ENCODE results near the gene GAGE12G. TPM values are rescaled to one million over a fixed set of nuclear protein-coding genes. Genes with fewer than 3 reads are reported as not detected.

The GAGE12G gene
- total RNA-seq, 2 donors from 2014 or later = not detected

DNA sequence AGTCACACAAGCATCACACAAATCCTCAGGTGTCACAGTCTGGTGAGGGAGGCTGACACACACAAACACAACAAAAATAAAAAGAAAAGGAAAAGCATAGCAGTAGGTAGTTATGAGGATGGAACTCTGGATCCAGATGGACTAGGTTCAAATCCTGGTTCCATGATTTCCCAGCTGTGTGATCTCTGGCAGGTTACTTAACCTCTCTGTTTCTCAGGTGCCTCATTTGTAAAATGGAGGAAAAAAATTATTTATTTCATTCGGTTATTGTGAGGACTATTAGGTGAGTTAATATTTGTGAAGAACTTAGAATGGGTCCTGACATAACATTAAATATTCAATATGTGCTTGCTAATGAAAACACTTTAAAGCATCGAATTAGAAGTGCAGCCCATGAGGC is 48.4 kb downstream of the GAGE12G start:
- Mint-ChIP-seq H3K27ac (no peak overlapping the region), H3K27me3 (no peaks in the 10 kb centered on the region), H3K36me3 (ENCODE audit: low read depth) (peaks cover 3% of the 10 kb centered on the region), H3K4me3 (no peak overlapping the region), H3K4me1 (no peaks in the 10 kb centered on the region)
- H3K9me3 ChIP-seq (ENCODE audit: control insufficient read depth, low read length, poor library complexity, severe bottlenecking) = no peaks in the 10 kb centered on the region
- no peak for ATAC-seq
- DNase-seq = no peak

Other genes starting within 250 kb of the GAGE12G start
- gene GAGE12J, start 248.4 kb upstream of the GAGE12G start, total RNA-seq = not detected
- gene GAGE13, start 238.8 kb upstream of the GAGE12G start, total RNA-seq = not detected
- gene GAGE12C, start 38.2 kb upstream of the GAGE12G start, total RNA-seq = not detected
- gene GAGE12D, start 28.7 kb upstream of the GAGE12G start, total RNA-seq = not detected
- gene GAGE12E, start 19.1 kb upstream of the GAGE12G start, total RNA-seq = not detected
- gene GAGE12F, start 9.6 kb upstream of the GAGE12G start, total RNA-seq = not detected
- gene GAGE12H, start 9.5 kb downstream of the GAGE12G start, total RNA-seq = not detected
- not detected for gene GAGE2A, start 19.1 kb downstream of the GAGE12G start, total RNA-seq
- gene GAGE1, start 28.6 kb downstream of the GAGE12G start, total RNA-seq = not detected
- gene PAGE1, start 125.6 kb downstream of the GAGE12G start, total RNA-seq = not detected